ENCODE results near the gene C11orf54.
"Not testable (repeated sequence)": the region's sequence is repeated elsewhere in the genome, so short reads cannot be mapped to it uniquely, and the experiment has no call there.

The C11orf54 gene

DNA sequence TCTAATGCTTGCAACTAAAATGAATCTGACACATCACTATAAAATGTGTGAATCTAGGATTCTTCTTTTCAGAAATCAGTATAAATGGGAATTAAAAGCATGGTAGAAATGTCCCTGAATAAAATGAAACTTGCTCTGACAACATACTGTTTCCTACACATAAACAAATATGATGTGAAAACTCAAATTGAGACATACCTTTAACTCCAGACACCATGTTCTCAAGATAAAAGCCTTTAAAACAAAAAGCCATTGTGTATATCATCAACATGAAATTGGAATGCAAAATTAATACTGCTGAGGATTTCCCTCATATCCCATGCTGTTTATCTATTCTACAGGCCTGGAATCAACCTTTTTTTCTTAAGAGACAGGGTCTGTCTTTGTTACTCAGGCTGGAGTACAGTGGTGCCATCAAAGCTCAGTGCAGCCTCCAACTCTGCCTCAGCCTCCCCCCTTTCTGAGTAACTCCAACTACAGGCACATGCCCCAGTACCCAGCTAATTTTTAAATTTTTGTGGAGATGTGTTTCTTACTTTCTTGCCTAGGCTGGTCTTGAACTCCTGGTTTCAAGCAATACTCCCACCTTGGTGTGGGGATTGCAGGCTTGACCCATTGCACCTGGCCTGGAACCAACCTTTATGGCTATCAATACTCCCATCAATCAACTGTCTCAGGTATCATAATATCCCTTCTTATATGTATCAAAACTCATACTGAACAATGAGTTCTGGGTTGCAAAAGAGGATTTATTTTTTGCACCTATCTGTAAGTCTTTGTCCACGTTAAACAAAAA lies 6.8 kb upstream of the C11orf54 start:
- DNase-seq: no peak

DNA sequence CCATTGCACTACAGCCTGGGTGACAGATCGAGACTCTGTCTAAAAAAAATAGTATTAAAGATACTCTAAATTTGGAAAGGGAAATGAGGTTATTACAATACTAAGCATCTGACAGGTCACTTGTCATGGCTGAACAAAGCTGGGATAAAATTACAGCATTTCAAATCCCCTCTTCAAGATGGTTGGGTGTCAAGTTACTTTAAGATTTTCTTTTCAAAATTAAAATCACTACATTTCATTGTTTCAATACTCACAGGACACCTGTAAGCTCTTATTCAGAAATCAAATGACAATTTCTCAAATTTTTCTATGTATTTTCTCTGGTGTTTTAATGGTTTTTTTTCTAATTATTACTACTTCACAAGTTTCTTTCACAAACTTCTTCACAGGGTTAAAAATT lies 5.8 kb upstream of the C11orf54 start:
- no peak for DNase-seq

DNA sequence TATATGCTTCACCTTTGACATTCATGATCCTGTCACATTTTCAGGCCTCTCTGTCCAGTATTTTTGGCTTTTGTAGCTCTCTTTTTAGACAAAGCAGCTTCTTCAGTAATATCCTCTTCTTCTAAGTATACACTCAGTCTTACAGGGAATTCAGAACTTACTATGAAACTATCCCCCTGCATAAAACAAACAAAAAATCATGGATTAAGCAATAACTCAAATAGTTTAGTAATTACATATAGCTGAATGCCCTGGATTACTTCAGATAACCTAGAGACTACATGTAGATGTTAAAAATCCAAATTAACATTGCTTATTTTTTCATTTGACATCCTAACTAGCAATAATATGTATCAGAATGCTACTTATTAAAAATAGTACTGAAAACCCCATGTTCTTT lies 5.3 kb upstream of the C11orf54 start:
- no peak for DNase-seq

DNA sequence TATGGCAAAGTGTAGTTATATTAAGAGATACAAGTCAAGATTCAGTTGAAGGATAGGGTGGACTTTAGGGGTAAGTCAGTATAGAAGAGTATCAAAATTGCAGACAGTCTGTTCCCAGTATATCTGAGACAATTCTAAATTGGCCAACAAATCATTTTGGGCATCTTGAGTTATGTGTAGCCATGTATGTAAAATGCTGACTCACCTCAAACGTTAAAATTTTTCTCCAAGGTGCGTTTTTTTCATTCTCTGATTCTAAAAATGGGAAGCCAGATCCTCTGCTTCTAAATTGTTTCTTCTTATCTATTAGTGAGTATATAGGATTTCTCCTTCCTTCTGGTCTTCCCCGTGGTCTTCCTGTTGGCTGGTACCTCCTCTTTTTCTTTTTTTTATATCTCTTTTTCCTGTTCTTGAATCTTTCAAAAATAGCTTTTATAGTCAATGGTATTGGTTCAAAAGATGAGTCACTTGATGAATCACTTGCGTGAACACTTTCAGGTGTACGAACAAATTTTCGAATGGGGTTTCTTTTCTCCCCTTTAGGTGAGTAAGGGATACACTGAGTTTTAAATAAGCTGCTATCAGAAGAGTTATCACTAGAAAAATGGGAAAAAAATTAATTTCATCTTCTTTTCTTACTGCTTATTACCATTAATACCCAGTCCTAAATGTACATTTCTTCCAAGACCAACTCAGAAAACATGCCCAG lies 3.4 kb upstream of the C11orf54 start:
- DNase-seq: peak in 1 of 2 experiments; percentile 4

DNA sequence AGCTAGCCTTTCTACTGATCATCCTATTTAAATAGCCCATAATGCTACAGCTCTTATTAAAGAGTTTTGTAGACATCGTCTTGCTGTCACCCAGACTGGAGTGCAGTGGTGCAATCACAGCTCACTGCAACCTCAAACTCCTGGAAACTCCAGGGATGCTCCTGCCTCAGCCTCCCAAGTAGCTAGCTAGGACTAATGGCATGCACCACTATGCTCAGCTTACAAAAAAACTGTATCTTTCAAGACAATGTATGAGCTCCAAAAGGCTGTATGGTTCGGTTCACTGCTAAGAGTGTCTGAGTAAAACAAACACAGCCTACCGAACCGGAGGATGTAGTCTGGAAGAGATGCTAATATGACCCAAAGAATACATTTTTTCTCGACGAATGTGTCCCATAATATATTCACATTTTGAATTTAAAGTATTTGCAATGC lies 2.8 kb upstream of the C11orf54 start:
- DNase-seq: no peak

DNA sequence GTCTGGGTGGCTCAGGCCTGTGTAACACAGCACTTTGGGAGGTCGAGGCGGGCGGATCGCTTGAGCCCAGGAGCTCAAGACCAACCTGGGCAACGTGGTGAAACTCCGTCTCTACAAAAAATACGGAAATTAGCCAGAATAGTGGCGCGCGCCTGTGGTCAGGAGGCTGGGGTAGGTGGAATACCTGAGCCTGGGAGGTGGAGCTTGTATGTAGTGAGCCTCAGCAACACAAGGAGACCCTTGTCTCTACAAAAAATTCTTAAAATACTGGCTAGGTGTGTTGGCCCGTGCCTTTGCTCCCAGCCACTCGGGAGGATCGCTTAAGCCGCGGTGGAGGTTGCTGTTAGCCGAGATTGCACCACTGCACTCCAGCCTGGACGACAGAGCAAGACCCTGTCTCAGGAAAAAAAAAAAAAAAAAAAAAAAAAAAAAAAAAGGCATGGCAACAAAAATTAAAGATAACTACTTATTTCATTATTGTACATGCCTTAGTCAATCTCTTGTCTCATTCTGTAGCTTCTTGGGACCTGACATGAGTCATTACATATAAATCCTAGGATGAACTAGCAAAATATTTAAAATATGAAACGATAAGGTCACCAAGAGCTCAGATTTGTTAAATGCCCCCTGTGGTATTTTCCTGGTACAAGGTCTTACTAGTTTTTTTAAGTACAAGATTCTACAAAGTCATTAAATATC lies 1.3 kb upstream of the C11orf54 start:
- no peak for DNase-seq

DNA sequence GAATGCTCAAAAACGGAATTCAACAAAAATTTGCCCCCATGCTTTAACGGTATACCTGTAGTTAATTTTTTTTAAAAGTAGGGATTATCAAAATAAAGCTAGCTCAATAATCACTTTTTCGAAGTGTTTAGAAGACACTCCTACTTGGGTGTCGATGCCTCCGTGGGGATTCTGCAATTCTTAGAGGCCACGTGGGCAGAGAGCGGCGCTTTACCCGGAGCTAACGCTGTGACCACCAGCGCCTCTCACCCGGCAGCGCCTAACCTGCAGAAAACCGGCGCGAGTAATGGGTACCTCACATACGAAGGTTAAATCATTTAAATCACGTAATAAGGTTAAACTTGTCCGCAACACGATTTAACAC lies 760 bp upstream of the C11orf54 start:
- peak; percentile 24 to 43 for DNase-seq

DNA sequence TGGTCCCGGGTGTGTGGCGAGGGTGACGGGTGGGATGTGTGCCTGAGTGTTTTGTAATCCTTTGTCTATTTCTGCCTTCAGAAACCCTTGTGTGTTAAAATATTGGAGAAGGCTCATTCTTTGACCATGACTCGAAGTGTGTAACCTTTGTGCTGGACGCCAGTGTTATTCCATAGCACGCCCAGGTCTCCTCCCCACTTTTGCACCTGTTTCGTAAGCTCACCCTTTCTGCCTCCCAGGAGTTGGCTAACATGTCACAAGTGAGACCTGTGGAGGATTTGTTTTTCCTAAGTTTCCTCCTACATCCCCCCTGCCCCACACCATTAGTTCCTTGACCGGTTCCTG lies 382 bp downstream of the C11orf54 start:
- no peak for DNase-seq

DNA sequence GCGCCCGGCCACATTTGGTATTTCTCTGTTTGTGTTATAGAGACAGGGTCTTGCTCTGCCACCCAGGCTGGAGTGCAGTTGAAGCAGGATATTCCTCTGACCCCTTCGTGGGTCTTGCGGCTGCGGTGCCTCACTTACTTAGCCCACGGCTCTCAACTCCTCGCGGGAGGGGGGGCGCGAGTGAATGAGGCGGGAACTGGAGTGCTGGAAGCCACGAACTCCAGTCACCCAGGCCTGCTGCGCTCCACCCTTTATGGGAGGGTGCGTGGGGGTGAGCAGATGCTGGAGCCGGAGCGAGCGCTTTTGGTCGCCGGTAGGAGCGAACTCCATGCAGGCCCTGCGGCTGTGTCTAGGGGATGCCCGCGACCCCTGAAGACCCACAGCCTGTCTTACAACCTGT lies 1.8 kb downstream of the C11orf54 start:
- DNase-seq: no peak

DNA sequence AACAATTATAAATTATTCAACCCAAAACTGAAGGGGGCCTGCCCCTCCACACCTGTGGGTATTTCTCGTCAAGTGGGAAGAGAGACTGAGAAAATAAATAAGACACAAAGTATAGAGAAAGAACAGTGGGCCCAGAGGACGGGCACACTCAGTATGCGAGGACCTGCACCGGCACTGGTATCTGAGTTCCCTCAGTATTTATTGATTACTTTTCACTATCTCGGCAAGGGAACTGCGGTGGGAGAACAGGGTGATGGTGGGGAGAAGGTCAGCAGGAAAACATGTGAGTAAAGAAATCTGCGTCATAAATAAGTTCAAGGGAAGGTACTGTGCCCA lies 3.2 kb downstream of the C11orf54 start:
- DNase-seq: no peak

DNA sequence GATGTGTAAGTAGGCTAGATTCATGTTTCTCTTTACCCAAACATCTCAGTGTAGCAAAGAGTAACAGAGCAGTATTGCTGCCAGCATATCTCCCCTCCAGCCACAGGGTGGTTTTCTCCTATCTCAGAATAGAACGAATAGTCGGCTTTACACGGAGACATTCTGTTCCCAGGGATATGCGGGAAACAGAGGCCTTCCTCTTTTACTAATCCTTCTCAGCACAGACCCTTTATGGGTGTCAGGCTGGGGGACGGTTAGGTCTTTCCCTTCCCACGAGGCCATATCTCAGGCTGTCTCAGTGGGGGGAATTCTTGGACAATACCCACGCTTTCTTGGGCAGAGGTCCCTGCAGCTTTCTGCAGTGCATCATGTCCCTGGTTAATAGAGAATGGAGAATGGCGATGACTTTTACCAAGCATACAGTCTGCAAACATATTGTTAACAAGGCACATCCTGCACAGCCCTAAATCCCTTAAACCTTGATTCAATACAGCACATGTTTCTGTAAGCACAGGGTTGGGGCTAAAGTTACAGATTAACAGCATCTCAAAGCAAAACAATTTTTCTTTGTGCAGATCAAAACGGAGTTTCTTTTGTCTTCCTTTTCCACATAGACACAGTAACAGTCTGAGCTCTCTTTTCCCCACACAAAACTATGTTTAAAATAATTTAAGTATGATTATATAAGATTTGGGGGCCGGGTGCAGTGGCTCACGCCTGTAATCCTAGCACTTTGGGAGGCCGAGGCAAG lies 3.7 kb downstream of the C11orf54 start:
- DNase-seq: not testable (repeated sequence)

DNA sequence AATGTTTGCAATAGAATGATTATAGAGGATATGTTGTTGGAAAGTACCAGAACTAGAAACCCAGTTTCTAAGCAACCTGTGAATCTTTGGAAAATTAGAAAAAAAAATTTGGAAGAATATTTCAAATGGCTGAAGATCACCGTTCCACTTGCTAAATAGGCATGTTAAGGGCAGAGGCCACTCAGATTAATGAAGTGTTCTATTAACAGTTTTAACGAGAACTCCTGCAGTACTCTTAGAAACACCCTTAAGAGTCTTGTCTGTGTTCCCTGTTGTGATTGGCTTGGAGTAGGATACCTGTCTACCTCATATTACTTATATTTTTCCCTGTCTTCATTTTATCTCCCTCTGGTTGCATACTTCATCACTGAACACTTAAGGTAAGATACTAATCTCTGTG lies 4.6 kb downstream of the C11orf54 start:
- no peak for DNase-seq

DNA sequence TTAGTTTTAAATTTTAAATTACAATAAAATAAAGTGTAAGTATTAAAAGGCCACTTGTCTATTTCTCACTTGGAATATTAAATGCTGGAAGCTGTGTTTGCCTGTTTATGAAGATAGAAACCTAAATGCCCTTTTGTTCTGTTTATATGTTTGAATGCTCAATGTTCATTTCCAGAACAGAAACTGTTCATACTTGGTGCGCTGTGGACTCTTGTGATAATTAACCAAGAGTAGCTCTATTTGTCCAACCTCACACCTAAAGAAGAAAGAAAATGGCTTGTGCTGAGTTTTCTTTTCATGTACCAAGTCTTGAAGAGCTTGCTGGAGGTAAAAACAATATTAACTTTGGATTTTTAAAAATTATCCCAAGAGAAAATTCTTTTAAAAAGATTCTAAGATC lies 5.7 kb downstream of the C11orf54 start:
- no peak for DNase-seq

DNA sequence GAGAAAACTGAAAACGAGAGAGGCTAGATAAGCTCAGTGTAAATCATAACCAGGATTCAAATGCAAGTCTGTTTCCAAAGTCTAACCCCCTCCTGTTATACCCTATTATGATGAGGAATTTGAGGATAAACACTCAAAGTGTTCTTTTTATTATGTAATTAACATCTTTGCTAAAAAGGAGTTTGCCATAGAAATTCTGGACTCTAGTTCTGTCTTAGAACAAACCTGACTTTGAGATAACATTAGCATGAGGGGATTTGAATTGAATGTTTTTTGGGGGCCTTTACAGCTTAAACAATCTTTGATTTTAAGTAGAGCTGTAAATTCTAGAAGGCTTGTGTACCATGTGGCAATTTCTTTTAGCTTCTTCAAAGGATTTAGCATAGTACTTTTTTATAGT lies 9.5 kb downstream of the C11orf54 start:
- DNase-seq: no peak

DNA sequence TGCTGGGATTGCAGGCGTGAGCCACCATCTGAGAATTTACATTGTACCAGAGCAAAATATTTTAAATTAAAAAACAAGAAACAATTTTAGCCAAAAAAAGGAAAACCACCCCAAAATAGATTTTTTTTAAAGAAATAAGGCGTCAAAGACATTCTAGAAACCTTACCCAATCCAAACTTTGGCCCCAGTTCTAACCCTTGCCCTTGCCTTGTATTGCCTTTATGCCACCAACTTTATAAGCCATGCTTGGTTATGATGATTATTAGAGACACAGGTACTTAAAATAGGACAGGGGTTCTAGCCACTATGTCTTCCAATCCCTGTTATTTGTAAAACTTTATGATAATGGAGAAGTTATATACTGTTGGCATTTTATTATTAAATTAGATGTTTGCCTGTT lies 11.8 kb downstream of the C11orf54 start:
- DNase-seq: no peak

DNA sequence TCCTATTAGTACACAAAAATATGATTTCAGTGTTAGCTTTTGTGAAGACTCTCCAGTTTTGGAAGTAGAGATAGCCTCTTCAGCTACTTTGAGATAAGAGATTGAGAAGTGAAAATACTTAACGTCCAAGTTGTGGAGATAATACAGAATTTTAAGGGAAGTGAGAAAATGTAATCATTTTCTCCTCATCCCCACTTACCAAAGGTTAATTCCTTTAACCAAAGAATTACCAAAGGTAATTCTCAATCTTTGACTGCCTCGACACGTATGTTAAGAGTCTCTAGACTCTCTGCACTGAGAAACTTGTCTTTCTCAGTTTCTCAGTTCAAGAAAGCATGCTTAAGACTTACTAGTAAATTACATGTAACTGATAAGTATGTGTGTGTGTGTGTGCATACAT lies 15.3 kb downstream of the C11orf54 start:
- no peak for DNase-seq

DNA sequence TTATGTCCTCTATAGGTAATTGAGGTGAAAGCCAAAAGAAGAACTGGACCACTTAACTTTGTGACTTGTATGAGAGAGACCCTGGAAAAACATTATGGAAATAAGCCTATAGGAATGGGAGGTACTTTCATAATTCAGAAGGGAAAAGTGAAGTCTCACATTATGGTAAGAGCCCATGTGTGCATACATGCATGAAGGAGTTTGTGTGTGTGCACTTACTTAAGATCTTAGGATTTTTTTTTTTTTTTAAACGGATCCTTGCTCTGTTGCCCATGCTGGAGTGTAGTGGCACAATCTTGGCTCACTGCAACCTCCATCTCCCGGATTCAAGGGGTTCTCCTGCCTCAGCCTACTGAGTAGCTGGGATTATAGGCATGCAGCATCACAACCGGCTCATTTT lies 15.8 kb downstream of the C11orf54 start:
- no peak for DNase-seq

DNA sequence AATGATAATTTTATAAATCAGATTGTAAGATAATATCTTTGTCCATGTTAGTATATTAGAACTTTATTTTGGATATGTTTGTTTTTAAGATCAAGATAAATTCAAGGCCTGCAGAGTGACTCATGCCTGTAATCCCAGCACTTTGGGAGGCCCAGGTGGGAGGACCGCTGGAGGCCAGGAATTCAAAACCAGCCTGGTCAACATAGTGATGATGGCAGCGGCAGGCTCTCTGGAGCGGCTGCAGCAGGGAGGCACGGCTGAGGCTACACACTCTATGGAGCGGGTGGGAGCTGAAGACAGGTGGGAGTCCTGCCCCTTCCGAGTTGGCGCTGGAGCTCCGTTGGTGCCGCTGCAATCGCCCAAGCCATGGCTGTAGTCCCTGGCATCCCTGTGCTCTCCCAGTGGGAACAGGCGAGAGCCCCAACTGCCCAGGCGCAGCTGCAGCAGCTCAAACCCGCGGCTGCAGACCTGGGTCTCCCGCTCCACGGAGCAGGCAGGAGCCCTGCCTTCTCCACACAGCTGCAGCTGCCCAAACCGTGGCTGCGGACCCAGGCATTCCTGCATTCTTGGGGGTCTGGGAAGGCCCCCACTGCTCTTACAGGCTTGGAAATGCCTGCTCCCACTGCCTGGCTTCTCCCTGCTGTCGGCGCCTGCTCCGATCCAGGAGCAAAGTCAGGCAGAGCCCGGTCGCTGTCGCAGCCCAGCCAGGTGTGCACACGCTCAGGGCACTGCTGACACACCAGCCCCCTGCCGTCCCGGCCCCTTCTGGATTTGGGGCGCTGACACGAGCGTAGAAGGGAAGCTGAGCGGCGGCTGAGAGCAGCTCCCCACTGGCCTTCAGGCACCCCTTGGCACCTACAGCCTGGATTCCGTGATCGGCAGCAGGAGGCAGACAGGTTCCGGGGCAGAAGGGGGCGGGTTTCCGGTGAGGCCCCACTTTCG lies 16.7 kb downstream of the C11orf54 start:
- DNase-seq: no peak

DNA sequence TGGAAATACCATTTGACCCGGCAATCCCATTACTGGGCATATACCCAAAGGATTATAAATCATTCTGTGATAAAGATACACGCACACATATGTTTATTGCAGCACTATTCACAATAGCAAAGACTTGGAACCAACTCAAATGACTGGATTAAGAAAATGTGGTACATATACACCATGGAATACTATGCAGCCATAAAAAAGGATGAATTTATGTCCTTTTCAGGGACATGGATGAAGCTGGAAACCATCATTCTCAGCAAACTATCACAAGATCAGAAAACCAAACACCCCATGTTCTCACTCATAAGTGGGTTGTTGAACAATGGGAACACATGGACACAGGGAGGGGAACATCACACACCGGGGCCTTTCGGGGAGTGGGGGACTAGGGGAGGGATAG lies 17.7 kb downstream of the C11orf54 start:
- DNase-seq: not testable (repeated sequence)

DNA sequence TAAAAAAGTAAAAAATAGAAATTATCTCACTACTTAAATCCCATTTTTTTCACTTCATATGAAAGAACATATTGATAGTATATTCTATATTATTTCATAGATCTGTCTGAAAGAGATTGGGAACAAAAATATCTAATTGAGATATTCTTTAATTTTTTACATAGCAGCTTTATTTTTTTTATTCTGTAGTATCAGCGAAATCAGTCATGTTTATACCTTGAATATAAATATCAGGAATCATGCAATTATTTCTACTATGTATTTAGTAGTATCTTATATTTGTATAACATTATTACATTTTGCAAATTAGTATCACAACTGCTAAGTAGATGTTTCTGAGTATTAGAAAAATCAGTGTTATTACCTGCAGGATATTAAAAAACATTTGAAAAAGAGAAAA lies 20.4 kb downstream of the C11orf54 start:
- no peak for DNase-seq

DNA sequence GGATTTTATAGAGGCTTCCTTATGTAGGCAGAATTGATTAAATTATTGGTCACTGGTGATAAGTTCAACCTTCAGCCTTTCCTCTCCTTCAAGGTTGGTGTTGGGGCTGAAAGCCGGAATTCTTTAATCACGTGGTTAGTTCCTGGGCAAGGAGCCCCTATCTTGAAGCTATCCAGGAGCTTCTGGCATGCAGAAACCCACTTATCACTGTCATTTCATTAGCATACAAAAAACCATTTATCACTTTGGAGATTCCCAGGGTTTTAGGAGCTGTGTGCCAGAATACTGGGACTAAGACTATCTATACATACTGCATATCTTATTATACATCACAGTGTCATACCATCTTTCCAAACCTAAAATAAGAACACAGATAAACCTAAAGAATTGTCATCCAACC lies 24.1 kb downstream of the C11orf54 start:
- DNase-seq: no peak

DNA sequence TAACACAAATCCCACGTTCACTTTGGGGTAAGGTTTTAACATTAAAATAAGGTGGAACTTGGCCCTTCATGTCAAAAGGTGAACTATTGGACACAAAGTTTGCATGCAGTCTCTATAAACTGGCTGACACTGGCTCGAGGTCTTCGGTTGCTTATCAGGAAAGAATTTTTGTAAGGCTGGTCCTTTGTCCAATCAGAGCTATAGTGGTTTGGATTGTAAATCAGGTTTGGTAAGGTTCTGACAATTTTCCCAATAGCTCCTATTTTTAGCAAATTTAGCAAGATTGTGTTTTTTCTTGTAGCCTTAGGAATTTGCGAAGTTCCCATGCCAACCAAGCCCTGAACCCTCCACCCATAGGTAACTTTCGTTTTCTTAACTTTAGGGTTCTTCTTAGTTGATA lies 25.0 kb downstream of the C11orf54 start:
- DNase-seq: no peak
